OCI-LY3 (cell line): ENCODE measurements around the gene TMEM198.

Source experiments
- H2AFZ ChIP-seq: fragments of 200-600, 300-600 bp; shearing (Covaris generic); 2 replicates; pipeline ENCODE4 v1.6.0; 2014; ENCODE audit warnings: antibody characterized with exemption, low read depth, low read length
- H3K27ac ChIP-seq: fragments of 200-600, 300-600 bp; sonication (generic); 2 replicates; pipeline ENCODE4 v1.5.1; 2014; ENCODE audit warnings: mild to moderate bottlenecking, low read length, moderate library complexity, mixed read lengths
- H3K27me3 ChIP-seq: fragments of 200-600, 300-600 bp; sonication (generic); 2 replicates; pipeline ENCODE4 v1.6.1; 2014; ENCODE audit warnings: low read depth, low read length, mixed read lengths
- H3K36me3 ChIP-seq: fragments of 200-600, 300-600 bp; sonication (generic); replicated peaks from 2 replicates; pipeline ENCODE3; 2014; ENCODE audit warnings: low read depth, low read length, mixed read lengths
- H3K4me1 ChIP-seq: fragments of 300-600, 200-600 bp; sonication (generic); 2 replicates; pipeline ENCODE4 v1.6.1; 2014; ENCODE audit warnings: low read length, mixed read lengths
- H3K4me2 ChIP-seq: fragments of 200-600, 300-600 bp; sonication (generic); 2 replicates; pipeline ENCODE4 v1.6.1; 2014; ENCODE audit warnings: low read length, mixed read lengths
- H3K4me3 ChIP-seq: fragments of 300-600, 200-600 bp; sonication (generic); 2 replicates; pipeline ENCODE4 v1.5.1; 2014; ENCODE audit warnings: antibody characterized with exemption, mild to moderate bottlenecking, low read length, moderate library complexity
- H3K79me2 ChIP-seq: fragments of 300-600, 200-600 bp; shearing (Covaris generic); 2 replicates; pipeline ENCODE4 v1.6.1; 2014; ENCODE audit warnings: mild to moderate bottlenecking, low read length, mixed read lengths
- H3K9ac ChIP-seq: fragments of 300-600, 200-600 bp; shearing (Covaris generic); 2 replicates; pipeline ENCODE4 v1.6.0; 2014; ENCODE audit warnings: mild to moderate bottlenecking, low read length, moderate library complexity
- H3K9me3 ChIP-seq: fragments of 200-600, 300-600 bp; shearing (Covaris generic); 2 replicates; pipeline ENCODE4 v1.6.1; 2014; ENCODE audit warnings: low read length, mixed read lengths; ENCODE audit not compliant: insufficient read depth
- H4K20me1 ChIP-seq: fragments of 200-600, 300-600 bp; sonication (generic); 2 replicates; pipeline ENCODE4 v1.6.1; 2016; ENCODE audit warnings: low read length, mixed read lengths; ENCODE audit not compliant: insufficient read depth
- EZH2phosphoT487 ChIP-seq: fragments of 200-600 bp; shearing (Covaris generic); IDR thresholded peaks from 2 replicates; pipeline ENCODE4 v1.6.1; 2018; ENCODE audit warnings: antibody characterized with exemption, mixed run types, low read depth
- TF ChIP-seq, protein P1 (sequence below): fragments of 200-600, 300-600 bp; sonication (generic); IDR thresholded peaks from 2 replicates; pipeline ENCODE4 v1.5.1; 2014; ENCODE audit warnings: antibody characterized with exemption, low read length, low read depth

Gene TMEM198

DNA sequence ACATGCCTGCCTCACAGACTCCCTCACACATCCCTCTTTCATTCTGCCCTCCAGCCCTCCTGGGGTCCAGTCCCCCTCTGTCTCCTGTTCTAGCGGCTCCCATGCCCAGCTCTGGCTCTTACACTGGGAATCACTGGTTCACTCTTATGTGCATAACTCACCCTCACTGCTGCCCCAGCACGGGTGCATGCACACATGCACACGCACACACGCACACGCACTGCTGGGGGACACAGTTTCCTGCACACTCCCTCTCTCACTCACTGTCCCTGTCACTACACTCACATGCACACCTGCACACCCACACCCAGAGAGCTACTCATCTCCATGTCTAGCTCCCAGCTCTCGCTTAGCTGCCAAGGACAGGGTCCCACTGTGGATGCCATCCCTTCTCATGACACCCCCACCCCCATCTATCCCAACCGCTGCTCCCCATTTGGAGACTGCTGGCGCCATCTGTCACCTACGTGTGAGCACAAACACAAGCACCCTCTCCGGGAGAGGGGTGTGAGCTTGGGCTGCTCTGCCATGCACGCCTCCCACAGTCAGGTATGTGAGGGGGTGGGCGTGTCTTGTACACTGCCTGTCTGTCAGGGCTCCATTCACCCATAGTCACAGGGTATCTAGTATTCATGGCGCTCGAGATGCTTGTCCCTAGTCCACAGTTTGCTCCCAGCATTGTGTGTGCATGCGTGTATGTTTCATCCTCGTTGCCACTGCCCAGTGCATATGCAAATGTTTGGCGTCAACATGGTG is 27.8 kb upstream of the TMEM198 start:
- Histone ChIP-seq H3K4me3 (no peak overlapping the region), H4K20me1 (no peaks in the 10 kb centered on the region), H3K4me2 (no peak overlapping the region), H3K27me3 (peaks cover 32% of the 10 kb centered on the region), H3K4me1 (no peaks in the 10 kb centered on the region), H3K9me3 (no peaks in the 10 kb centered on the region), H2AFZ (no peak overlapping the region), H3K36me3 (no peaks in the 10 kb centered on the region), H3K9ac (no peak overlapping the region), H3K79me2 (no peaks in the 10 kb centered on the region), H3K27ac (no peak overlapping the region)
- TF ChIP-seq, protein P1, sequence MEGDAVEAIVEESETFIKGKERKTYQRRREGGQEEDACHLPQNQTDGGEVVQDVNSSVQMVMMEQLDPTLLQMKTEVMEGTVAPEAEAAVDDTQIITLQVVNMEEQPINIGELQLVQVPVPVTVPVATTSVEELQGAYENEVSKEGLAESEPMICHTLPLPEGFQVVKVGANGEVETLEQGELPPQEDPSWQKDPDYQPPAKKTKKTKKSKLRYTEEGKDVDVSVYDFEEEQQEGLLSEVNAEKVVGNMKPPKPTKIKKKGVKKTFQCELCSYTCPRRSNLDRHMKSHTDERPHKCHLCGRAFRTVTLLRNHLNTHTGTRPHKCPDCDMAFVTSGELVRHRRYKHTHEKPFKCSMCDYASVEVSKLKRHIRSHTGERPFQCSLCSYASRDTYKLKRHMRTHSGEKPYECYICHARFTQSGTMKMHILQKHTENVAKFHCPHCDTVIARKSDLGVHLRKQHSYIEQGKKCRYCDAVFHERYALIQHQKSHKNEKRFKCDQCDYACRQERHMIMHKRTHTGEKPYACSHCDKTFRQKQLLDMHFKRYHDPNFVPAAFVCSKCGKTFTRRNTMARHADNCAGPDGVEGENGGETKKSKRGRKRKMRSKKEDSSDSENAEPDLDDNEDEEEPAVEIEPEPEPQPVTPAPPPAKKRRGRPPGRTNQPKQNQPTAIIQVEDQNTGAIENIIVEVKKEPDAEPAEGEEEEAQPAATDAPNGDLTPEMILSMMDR = no peak
- TF ChIP-seq EZH2phosphoT487 = no peak

DNA sequence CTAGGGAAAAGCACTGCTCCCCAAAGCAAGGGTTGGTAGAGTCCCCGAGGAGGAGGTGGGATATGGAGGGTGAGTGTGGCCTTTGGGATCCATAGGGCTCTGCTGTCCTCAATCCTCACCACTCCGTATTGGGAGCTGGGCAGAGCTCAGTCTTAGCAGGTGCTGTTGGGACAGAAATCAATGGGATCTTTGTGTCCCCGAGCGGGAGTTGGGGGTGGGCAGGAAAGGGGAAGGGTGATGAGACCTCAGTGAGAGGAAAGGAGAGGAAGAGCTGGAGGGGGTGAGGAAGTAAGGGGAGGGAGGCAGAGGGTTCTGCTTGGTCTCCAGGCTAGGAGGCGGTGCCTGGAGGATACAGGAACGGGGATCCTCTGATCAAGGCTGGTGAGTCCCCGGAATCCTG is 26.9 kb upstream of the TMEM198 start:
- peaks cover 31% of the 10 kb centered on the region for H3K27me3 ChIP-seq
- no peak for TF ChIP-seq EZH2phosphoT487
- TF ChIP-seq, protein P1 = no peak
- H3K9me3 ChIP-seq = no peaks in the 10 kb centered on the region
- H3K9ac ChIP-seq = no peak overlapping the region
- H3K27ac ChIP-seq = no peak overlapping the region
- no peak overlapping the region for H3K4me3 ChIP-seq
- H4K20me1 ChIP-seq = no peaks in the 10 kb centered on the region
- no peaks in the 10 kb centered on the region for H3K4me1 ChIP-seq
- H3K4me2 ChIP-seq = no peak overlapping the region
- no peaks in the 10 kb centered on the region for H3K36me3 ChIP-seq
- no peaks in the 10 kb centered on the region for H3K79me2 ChIP-seq
- no peak overlapping the region for H2AFZ ChIP-seq

DNA sequence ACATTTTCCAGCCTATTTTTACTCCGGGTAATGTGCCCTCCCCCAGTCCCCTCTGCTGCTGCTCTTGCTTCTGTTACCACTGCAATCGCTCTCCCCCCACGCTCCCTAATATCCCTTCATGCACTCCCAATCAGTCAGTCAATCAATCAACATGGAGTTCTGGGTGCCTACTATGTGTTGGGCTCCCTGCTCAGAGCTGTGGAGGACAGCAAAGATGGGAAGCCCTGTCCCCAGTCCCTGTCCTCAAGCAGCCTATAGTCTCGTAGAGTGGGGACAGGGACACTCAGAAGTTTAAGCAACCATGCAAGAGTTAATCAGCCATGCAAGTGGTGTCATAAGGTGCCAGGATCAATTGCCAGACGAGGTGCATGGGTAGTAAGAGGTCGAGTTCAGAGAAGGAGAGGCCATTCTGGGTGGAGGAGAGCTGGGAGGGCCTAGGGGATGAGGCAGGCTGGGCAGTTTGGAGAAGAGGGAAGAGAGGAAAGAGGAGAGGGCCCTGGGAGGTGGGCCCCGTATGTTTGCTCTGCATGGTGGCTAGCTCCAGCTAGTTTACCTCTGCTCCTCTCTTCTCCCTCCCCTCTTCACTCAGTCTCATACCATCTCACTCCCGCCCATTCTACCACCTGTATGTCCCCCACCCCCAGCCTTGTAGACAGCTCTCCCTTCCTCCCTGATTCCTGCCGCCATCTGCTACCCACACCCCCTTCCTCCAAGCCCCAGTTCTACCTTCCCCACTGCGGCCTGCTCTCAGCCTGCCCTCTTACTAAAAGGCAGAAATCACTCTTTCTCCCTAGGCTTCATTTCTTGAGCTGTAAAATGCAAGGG is 25.7 kb upstream of the TMEM198 start:
- Histone ChIP-seq H3K4me2 (no peak overlapping the region), H4K20me1 (no peaks in the 10 kb centered on the region), H2AFZ (no peak overlapping the region), H3K4me1 (no peaks in the 10 kb centered on the region), H3K9ac (no peak overlapping the region), H3K36me3 (no peaks in the 10 kb centered on the region), H3K9me3 (no peaks in the 10 kb centered on the region), H3K27ac (no peak overlapping the region), H3K4me3 (no peak overlapping the region), H3K79me2 (no peaks in the 10 kb centered on the region), H3K27me3 (peaks cover 20% of the 10 kb centered on the region)
- TF ChIP-seq EZH2phosphoT487 = no peak
- TF ChIP-seq, protein P1 = no peak

DNA sequence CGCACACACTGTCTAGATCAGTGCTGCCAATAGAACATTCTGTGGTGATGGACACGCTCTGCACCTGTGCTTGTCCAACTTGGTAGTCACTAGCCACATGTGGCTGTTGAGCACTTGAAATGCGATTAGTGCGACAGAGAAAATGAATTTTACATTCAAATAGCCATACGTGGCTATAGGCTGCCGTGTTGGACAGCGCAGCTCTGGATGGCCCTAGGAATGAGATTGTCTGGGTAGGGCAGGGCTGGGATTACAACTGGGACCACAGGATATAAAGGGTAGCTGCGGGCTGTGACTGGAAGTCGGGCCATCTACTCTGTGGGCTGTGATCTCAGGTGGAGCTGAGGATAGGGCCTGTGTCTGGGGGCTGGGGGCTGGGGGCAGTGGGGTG is 24.3 kb upstream of the TMEM198 start:
- no peak overlapping the region for H3K9ac ChIP-seq
- H3K4me1 ChIP-seq = no peaks in the 10 kb centered on the region
- no peaks in the 10 kb centered on the region for H3K36me3 ChIP-seq
- H3K27me3 ChIP-seq = peaks cover 11% of the 10 kb centered on the region
- H3K4me2 ChIP-seq = no peak overlapping the region
- no peaks in the 10 kb centered on the region for H4K20me1 ChIP-seq
- H3K27ac ChIP-seq = no peak overlapping the region
- no peak for TF ChIP-seq EZH2phosphoT487
- TF ChIP-seq, protein P1 = no peak
- no peaks in the 10 kb centered on the region for H3K9me3 ChIP-seq
- H3K79me2 ChIP-seq = no peaks in the 10 kb centered on the region
- no peak overlapping the region for H3K4me3 ChIP-seq
- no peak overlapping the region for H2AFZ ChIP-seq
